Middle frontal gyrus (tissue), 1 donor: ENCODE measurements around the gene ACBD4.

Experiments used
- DNase-seq: peaks from one replicate; pipeline ENCODE4 v3.0.0-alpha.2; 2015; ENCODE audit warnings: low spot score; ENCODE audit errors: extremely low spot score

The ACBD4 gene, protein sequence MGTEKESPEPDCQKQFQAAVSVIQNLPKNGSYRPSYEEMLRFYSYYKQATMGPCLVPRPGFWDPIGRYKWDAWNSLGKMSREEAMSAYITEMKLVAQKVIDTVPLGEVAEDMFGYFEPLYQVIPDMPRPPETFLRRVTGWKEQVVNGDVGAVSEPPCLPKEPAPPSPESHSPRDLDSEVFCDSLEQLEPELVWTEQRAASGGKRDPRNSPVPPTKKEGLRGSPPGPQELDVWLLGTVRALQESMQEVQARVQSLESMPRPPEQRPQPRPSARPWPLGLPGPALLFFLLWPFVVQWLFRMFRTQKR

DNA sequence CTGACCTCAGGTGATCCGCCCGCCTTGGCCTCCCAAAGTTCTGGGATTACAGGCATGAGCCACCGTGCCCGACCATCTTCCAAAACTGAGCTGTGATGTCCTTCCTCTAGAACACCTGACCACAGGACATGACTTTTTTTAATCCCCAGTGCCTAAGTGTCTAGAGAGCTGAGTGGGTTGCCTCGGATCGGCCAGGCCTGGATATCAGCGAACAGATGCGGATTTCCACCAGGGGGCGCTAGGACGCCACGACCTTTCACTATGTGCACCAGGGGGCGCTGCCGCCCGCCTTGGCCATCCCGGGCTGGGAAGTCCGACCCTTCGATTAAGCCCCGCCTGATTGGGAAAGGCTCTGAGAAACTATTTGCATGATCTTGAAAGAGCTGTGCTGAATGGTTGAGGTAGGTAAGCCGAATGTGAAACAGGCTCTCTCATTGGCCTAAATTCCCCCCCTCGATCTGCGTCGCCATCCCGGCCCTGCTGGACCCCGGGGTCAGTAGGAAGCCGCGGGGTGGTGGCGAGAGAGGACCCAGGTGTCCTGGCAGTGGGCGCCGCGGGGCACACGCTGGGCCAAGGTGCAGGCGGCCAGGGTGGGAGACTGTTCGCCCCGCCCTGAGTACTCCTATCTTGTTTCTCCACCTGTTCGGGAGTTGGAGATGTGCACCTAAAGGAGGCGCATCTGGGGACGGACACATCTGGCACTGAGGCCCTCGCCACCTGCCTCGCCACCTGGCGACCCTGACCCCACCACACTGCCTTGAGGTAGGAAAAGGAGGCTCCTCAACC, at the start of gene ACBD4:
TSS of gene ACBD4 (plus strand) at position 496 of the 786 bp plus-strand sequence. CDS start 458 bp downstream, outside the sequence.
- DNase-seq = peak; percentile 91

DNA sequence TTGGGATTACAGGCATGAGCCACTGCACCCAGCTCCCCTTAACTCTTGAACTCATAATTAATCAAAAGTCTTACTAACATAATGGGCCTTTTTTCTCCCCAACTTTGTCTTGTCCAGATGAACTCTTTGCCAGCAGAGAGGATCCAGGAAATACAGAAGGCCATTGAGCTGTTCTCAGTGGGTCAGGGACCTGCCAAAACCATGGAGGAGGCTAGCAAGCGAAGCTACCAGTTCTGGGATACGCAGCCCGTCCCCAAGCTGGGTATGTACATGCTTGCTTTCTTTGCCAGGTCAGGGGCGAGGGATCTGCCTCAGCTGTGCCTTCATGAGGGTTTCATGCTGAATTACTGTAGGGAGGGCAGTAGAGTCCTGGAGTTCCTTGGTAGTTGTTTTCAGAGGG, 49.1 kb upstream of the ACBD4 start:
- DNase-seq = no peak

DNA sequence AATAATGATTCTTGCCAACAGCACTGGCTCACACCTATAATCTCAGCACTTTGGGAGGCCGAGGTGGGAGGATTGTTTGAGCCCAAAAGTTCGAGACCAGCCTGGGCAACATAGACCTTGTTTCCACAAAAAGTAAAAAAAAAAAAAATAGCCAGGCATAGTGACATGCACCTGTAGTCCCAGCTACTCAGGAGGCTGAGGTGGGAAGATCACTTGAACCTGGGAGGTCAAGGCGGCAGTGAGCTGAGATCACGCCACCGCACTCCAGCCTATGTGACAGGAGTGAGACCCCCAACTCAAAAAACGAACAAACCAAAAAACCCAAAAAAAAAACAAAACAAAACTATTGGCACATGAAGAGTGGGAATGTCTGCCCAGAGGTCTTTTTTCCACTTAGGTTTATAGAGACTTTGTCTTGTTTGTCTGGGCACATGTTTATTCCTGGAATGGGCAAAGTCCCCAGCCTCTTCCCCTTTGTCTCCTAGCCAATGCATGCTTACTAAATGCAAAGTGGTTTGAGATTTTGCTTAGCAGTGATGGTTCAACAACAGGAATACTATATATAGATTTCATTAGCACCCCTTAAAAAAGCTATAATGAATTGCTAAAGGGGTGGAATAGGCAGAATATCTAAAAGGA, 48.5 kb upstream of the ACBD4 start:
- DNase-seq = no peak

DNA sequence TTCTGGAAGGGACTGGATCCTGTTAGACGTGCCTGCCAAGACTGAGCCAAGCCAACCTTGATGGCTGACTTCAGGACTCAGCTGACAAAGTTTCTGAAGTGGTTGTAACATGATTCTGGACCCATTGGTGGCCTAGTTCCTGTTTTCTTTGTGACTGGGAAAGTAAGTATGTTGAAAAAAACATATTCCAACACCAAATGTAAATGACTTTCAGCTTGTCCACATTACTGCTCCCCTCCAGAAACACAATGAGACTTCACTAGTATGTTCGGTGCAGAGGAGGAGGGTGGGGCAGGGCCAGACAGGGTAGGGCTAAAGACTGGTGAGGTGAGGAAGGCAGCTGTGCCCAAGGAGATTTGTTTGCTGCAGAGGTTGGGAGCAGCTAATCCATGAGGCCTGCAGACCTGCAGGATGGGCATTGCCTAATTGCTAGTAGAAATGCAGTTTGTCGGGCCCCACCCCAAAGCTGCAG, 47.9 kb upstream of the ACBD4 start:
- DNase-seq = no peak

DNA sequence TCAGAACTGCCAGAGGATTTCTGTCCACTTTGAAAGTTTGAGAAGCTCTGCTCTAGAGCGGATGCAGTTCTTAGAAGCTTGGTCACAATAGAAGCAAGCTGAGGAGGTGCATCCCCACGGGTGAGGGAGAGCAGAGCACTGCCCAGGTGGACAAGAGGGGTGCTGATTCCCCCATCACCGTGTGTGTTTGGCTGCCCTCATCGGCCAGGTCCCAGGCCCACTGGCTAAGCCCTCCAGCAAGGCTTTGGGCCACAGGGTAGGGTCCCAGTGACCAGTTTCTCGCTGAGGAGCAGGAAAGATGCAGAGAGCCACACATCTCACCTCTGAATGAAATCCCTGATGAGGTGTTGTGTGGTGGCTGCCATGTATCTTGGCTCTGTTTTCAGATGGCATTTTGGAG, 47.5 kb upstream of the ACBD4 start:
- DNase-seq = no peak

DNA sequence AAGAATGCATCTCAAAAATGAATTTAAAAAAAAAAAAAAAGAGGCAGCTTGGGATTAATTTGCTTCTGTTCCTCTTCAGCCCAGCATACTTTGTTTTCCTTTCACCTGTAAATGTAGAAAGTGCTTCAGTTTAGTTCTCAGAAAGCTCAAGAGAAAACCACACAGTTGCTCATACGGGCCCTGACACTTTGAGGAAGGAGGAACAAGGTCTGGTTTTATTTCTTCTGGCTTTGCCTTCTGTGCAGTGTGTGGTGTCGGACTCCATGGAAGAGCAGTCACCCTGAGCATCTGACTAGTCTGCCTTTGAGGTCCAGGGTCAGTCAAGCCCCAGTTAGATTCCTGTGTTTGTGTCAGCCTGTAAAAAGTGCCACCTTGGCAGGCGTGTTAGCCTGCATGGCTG, 46.7 kb upstream of the ACBD4 start:
- DNase-seq = no peak

DNA sequence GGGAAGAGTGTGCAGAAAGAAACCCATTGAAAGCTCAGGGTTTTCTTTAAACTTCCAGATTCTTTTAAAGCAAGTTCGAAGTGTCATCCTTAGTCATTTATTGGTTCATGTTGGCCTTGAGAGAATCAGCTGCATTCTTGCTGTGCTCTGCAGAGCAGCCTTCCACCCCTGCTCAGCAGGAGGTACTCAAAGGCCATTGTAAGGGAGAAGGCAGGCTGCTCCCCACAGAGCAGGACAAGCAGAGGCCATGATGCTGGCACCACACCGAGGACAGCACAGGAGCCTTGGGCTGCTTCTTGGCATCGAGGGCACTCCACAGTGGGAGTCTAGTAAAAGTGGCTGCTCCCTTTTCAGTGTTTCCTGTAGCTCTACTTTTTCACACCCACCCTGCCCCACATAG, 44.8 kb upstream of the ACBD4 start:
- no peak for DNase-seq

DNA sequence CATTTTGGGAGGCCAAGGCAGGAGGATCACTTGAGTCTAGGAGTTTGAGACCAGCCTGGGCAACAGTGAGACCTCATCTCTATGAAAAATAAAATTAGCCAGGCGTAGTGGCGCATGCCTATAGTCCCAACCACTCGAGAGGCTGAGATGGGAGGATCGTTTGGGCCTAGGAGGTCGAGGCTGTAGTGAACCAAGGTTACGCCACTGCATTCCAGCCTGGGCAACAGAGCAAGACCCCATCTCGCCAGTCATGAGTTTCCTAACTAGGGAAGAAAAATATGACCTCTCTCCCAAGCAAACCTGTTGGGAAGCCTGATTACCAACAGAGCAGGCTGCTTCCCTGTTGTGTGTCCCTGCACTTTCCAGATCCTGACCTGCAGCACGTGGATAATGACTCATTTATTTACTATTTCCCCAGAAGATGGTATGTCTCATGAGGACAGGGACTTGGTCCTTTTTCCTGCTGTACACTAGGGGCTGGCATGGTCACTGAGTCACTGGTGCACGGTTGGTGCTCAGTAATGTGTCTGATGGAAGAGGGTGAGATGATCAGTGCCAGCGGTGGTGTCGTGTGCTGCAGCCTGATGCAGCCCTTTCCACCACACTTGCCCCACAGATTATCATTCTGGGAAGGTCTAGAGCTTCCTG, 43.6 kb upstream of the ACBD4 start:
- no peak for DNase-seq

DNA sequence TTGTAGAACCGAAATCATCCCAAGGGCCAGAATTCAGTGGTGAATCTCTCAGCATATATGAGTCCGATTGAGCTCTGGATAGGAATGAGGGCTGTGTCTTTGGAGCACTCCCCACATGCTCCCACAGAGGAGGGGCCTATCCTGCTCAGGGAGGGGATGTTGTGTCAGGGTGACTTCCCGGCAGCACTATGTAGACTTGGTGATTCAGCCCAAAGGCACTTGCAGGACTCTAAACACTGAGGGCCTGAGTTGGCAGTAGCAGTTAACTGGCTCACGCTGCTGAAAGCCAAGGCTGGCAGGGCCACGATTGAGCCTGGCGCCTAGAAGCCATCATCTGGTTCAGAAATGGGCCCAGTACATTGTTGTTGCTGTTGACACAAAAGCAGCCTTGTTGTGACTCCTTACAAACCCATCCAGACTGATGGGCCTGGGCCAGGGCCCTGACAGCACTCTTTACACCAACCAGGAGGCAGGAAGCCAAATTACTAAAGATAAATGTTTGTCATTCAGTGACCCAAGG, 42.5 kb upstream of the ACBD4 start:
- peak; percentile 83 for DNase-seq

DNA sequence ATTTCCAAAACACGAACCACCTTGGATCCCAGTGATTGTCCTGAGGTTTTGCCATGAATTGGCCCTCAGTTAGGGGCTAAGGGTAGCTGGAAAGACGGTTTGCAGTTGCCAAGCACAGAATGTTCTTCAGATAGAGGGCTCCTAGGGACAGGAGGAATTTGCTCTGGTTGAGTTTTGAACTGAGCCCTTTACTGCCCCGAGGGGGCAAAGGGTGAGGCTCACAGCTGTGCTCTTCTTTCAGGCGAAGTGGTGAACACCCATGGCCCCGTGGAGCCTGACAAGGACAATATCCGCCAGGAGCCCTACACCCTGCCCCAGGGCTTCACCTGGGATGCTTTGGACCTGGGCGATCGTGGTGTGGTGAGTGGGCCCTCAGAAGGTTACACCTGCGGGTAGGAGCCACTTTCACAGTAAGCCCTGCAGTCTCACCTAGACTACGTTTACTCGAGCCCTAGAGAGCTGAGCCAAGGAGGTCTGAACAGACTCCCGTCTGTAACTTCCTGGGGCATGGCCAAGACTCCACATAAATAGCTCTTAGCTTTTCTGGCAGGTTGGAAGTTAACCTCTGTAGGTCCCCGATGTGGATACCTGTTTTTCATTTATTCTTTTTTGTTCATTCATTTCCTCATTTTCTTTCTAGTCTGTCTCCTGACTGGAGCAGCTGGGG, 41.9 kb upstream of the ACBD4 start:
- DNase-seq = no peak

DNA sequence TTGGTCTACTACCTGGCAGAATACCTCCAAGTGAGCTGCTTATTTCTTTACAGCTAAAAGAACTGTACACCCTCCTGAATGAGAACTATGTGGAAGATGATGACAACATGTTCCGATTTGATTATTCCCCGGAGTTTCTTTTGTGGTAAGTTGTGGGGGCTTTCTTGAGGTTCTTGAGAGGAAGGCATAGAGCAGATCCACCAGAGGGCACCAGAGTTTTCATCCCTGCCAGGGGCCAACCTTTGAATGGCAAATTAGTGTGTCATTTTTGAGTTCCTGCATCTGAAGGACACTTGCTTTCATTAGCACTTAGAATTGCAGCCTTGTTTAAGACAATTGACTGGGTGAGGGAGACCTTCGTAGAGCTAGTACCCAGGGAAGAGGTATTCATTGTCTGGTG, 39.3 kb upstream of the ACBD4 start:
- DNase-seq = no peak

DNA sequence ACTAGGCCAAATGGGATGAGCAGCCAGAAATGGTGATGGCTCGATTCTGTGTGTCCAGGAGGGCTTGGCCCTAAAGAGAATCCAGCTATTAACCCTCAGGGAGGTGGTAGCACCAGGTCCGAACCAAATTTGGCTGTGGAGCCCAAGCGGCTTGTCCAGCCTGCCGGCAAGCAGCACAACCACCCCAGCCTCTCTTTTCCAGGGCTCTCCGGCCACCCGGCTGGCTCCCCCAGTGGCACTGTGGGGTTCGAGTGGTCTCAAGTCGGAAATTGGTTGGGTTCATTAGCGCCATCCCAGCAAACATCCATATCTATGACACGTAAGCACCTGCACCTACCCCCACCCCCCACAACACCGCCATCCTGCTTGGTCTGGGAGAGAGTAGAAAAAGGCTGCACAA, 38.6 kb upstream of the ACBD4 start:
- DNase-seq = no peak

DNA sequence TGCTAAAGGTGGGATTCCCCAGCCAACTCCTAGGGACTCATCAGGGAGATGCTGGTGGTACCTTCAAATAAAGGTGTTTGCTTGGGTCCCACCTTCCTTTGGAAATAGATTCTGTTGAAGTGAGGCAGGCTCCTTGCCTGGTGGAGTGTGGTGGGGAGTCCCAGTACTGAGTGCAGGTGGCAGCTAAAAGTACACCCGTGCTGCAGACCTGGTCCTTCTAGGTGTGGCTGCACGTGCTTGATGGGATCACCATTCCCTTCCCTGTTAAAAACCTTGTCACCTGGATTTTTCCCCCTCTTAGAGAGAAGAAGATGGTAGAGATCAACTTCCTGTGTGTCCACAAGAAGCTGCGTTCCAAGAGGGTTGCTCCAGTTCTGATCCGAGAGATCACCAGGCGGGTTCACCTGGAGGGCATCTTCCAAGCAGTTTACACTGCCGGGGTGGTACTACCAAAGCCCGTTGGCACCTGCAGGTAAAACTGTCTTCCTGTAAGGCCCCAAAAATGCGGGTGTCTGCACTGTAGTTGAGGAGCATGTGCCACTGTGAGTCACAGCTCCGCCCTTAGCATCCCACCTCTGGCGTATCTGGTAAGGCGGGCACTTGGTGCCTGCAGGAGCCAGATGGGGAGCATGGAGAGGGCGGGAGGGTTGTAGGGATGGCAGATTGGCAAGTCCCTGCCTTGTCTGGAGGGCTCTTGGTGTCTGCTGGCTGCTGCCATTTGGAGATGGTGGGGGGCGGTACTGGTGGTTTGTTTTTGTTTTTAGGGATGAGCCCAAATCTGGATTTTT, 37.2 kb upstream of the ACBD4 start:
- DNase-seq = no peak

DNA sequence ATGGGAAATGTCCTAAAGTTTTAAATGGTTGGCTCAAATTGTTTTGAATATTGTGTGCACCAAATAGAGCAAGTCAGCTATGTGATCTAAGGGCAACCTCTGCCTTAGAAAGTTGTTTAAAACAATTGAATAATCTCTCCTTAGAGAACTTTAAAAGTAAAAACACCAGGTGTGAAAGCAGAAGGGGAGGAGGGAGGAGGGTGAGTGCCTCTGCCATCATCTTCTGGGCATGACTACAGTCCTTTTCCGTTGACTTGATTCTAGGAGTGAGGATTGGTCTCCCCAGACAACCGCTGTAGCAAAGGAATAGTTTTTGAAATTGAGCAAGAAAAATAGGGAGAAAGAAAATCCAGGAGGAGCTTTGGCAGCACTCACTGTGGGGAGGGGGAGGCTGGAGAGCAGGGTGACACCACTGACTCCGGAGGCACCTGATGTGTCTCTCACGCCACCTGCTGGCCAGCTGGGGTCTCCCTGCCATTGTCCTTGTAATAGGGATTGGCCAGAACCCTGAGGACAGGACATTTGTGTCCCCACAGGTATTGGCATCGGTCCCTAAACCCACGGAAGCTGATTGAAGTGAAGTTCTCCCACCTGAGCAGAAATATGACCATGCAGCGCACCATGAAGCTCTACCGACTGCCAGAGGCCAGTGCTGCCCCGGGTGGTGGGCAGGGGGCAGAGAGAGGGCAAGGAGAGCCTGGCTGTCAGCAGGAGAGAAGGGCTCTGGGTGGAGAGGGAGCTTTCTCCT, 36.4 kb upstream of the ACBD4 start:
- DNase-seq = no peak

DNA sequence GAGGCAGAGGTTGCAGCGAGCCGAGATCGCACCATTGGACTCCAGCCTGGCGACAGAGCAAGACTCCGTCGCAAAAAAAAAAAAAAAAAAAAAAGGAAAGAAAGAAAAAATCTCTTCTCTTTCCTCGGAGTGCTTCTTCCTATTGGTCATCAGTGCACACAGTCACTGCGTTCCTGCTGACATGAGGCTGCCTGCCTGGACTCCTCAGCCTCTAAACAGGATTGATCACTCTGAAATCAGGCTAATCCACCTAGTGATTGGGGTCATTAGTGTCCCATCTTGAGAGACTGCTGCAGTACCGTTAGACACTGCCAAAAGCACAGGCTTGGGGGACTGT, 34.0 kb upstream of the ACBD4 start:
- no peak for DNase-seq

DNA sequence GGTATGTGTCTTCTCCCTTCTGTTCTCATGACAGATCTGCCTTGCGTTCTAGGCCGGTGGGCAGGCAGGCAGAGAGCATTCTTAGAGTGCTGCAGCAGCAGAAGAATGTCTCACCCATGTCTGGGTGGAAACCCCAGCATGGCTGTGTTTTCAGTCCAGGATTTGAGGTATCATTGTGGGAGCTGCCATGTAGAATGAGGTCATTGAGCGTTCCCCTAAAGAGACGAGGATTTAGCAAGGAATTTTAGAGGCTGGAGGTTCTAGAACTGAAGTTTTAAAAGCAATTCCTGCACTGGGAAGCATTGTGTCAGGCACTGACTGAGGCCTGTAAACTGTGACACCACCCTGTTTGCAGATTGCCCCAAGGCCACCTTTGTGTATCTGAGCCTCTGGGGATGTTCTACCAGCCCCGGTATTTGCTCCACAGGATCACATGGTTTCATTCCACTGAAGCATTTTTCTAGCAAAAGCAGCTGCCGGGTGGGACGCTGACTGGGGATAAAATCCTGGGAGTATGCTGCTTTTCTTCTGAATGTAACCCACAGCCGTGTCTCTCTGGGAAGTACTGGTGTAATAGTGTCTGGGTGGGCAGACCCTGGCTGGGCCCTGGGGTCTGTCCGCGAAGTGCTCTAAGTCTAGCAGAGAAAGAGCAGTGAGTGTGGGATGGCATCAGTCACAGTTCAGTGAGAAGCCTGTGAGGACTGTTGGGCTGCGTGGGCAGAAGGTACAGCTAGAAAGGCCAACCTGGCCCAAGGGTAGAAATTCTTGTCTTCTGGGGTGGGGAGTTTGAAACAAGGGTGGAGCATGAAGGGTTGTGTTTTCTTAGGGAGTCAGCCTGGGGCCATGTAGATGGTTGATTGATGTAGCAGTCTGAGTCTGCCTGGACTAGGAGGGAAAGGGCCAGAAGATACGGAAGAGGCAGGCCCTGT, 33.3 kb upstream of the ACBD4 start:
- DNase-seq = no peak

DNA sequence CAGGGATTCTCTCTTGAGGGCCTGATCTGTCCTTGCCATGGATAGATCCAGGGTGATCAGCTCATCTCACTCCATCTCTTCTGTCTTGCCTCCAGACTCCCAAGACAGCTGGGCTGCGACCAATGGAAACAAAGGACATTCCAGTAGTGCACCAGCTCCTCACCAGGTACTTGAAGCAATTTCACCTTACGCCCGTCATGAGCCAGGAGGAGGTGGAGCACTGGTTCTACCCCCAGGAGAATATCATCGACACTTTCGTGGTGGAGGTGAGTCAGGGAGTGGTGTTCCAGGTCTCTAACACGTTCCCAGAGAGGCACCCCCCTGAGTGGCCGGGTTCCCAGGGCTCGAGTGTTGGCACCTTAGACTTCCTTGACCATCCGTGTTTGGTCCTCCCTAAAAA, 32.6 kb upstream of the ACBD4 start:
- no peak for DNase-seq

DNA sequence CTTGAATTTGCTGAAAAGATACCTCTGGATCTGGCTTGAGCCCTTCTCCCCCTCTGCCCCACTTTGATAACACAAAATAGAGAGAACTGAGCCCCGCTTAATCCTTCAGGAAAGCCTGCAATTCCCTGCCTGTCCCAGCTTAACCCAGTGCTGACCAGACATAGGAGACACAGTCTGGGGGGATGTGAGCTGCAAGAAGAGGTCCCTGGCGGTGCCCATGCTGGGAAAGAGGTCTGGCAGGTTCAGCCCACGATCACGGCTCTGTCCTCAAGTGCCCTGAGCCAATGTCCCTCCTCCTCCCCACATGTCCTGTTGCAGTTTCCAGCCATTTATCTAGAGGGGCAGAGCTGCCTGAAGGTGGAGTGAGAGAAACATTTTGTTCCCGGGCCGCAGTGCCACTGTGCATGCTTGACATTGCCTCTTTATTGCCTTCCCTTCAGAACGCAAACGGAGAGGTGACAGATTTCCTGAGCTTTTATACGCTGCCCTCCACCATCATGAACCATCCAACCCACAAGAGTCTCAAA, 32.2 kb upstream of the ACBD4 start:
- DNase-seq = no peak
